NCI-H82 (cell line): ENCODE results near the gene PPP1R15A.
"Not testable (repeated sequence)": the region's sequence is repeated elsewhere in the genome, so short reads cannot be mapped to it uniquely, and the experiment has no call there.

Experiments
- DNase-seq: peaks from one replicate; lab custom pipeline; 2025; lab: John Stamatoyannopoulos, UW

Gene PPP1R15A

GRCh38 chr19:48915757-48916156 lies 43.5 kb downstream of the PPP1R15A start:
- DNase-seq = no peak

GRCh38 chr19:48918071-48918470 lies 45.9 kb downstream of the PPP1R15A start:
- DNase-seq = no peak

DNA sequence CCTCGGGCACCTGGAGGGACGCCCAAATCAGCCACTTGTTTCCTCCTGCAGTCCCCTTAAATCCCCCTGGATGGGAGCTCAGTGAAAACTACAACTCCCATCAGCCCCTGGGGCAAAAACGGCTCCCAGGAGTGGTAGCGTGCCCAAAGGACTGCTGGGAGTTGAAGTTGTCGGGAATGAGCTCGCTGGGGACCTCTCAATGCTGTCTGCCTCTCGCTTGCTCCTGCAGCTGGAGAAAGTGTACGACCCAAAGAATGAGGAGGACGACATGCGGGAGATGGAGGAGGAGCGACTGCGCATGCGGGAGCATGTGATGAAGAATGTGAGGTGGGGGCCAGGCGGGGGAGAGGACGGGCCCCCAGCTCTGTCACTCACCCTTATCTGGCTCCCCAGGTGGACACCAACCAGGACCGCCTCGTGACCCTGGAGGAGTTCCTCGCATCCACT lies 46.6 kb downstream of the PPP1R15A start:
- peak; percentile 78 for DNase-seq

DNA sequence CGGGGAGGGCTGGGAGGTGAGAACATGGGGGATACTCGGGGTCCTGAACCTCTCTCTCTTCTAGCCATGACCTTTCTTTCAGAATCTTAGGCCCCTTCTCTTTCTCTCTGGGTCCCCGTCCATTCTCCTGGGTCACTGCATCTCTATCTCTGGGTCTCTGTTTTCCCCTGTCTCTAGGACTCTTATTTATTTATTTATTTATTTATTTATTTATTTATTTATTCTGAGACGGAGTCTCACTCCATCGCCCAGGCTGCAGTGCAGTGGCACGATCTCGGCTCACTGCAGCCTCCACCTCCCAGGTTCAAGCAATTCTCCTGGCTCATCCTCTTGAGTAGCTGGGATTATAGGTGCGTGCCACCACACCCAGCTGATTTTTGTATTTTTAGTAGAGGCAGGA lies 47.0 kb downstream of the PPP1R15A start:
- DNase-seq = not testable (repeated sequence)

- no peak for DNase-seq
Observed at GRCh38 chr19:48920949-48921348, 48.7 kb downstream of the PPP1R15A start.

DNA sequence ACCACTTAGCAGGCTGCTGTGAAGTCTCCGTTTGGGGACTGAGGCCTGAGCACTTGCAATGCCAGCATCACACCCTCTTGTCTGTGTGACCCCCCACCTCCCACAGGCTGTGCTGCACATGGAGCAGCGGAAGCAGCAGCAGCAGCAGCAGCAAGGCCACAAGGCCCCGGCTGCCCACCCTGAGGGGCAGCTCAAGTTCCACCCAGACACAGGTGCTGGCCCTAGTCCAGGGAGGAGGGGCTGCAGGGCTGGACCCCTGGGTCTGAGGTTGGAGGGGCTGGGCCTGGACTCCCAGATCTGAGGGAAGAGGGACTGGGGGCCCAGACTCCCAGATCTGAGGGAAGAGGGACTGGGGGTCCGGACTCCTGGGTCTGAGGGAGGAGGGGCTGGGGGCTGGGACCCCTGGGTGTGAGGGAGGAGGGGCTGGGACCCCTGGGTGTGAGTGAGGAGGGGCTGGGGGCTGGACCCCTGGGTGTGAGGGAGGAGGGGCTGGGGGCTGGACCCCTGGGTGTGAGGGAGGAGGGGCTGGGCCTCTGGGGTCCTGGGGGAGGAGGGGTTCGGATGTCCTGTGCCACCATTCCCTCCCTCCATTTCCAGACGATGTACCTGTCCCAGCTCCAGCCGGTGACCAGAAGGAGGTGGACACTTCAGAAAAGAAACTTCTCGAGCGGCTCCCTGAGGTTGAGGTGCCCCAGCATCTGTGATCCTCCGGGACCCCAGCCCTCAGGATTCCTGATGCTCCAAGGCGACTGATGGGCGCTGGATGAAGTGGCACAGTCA lies 49.7 kb downstream of the PPP1R15A start:
- DNase-seq = no peak

- DNase-seq = no peak
Observed at GRCh38 chr19:48922548-48923490, 50.6 kb downstream of the PPP1R15A start.

GRCh38 chr19:48925240-48925843 lies 53.1 kb downstream of the PPP1R15A start:
- no peak for DNase-seq
